GM21619 (cell line): ENCODE measurements around the gene B3GALT4.

Experiments used
- ATAC-seq: cut with Tn5 transposase; IDR thresholded peaks from one replicate; pipeline ENCODE4 v1.9.1; 2021; ENCODE audit not compliant: unreplicated experiment

B3GALT4 gene

GRCh38 chr6:33313709-33314514 lies 37.0 kb downstream of the B3GALT4 start, which contains the start of gene TAPBP:
Gene TAPBP (minus strand): TSS chr6:33314078. CDS start chr6:33314041, 37 bp downstream.
- peak; percentile 32 for ATAC-seq

DNA sequence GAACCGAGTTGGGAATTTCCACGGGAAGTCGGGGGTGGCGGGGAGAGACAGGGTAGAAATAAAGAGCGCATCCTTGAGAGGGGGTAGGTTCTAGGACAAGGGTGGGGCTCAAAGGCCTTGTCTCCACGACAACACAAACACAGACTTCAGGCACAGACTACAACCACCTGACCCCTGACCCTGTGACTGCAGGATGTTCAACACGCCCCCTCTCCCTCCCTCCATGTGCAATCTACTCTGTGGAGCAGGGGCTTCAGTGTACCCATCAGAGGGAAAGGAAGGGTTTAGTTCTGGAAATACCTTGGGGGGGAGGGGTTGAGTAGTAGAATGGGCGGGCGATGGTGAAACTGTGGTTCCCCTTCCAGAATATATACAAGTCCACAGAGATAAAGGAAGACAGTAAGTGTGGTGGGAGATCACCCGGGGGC lies 37.6 kb downstream of the B3GALT4 start:
- ATAC-seq: no peak

- no peak for ATAC-seq
Measured at GRCh38 chr6:33314943-33315792, 38.2 kb downstream of the B3GALT4 start.

DNA sequence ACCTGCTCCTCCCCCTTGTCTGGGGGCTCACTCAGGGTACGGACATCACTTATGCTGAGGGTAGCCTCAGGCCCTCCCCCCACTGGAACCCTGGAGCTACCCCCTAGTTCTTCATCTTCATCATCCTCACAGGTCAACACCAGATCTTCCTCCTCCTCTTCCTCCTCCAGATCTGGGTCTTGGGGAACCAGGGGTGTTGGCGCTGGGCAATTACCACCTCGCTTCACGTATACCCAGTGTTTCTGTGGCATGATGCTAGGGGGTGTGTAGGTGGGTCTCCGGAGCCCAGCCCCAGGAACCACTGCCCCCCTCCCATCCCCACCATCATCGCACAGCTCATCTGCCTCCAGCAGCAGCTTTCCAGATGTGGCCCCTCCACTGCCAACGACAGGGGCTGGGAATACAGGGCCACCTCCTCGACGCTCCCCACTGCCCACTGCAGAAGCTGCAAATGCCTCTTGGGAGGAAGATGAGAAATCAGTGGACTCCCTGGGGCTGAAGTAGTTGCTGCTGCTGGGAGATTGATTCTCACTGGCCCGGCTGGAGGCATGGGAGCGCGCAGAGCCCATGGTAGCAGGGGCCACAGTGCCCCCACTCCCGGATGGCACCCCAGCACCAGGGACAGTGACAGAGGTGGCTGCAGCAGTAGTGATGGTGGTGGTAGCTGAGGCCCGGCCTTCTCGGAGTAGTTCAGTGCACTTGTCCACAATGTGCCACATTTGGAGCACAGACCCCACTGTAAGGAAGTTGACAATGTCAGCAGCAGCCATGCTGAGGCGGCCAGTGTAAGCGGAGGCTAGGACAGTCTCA lies 39.1 kb downstream of the B3GALT4 start:
- no peak for ATAC-seq

- no peak for ATAC-seq
Measured at GRCh38 chr6:33316603-33317418, 39.9 kb downstream of the B3GALT4 start.

DNA sequence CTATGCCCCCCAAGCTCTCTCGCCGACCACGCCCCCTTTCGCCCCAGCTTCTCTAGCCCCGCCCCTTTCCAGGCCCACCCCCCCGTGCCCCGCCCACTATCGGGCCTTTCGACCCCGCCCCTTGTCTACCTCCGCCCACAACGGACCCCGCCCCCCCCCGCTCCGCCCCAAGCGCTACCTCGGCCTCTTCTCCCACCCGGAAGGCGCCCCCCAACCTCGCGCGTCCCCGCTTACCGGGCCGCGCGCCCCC lies 40.4 kb downstream of the B3GALT4 start:
- ATAC-seq: no peak

- ATAC-seq: peak; percentile 43
Measured at GRCh38 chr6:33317669-33318425, 40.9 kb downstream of the B3GALT4 start, which contains the start of gene ZBTB22. Gene ZBTB22 (minus strand): TSS chr6:33317744. CDS start chr6:33316916, 828 bp downstream.

- no peak for ATAC-seq
Measured at GRCh38 chr6:33318426-33319073, 41.6 kb downstream of the B3GALT4 start.

- ATAC-seq: no peak
Measured at GRCh38 chr6:33319939-33320314, 43.0 kb downstream of the B3GALT4 start.

GRCh38 chr6:33320315-33321181 lies 43.6 kb downstream of the B3GALT4 start:
- no peak for ATAC-seq

DNA sequence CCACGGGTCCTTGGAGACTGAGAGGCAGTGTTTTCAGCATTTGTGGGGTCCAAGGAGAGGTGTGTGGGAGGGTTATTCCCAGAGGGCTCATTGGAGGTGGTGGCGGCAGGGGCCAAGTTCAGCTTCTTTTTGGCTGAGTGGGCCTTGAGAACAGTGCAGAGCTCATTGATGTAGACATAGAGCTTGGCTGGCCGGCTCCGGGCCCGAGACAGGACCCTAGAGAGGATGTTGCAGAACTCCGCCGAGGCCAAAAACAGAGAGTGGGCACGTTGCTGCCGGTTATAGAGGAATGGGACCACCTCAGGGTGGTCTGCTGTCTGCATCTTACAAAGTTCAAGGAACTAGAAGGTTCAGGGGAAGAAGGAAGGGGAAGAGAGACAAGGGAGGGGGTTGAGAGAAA lies 44.3 kb downstream of the B3GALT4 start:
- ATAC-seq: no peak

- no peak for ATAC-seq
Measured at GRCh38 chr6:33323623-33323948, 46.7 kb downstream of the B3GALT4 start.

DNA sequence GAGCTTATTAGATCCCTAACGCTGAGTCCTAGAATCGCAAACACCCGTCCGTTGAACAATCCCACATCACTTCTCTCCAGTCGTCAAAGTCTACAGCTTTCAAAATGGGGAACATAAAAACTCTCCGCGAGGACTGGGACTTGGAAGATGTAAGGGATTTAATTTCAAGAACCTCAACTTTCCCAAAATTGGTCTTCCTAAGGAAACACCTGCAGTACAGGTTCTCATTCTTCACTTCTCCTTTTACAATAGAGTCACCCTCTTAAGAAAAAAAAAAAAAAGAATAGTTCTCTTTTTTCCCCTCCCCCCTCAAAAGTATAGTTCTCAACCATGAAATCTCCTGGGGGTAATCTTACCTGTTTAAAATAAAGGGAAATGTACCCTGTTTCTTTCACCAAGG lies 47.2 kb downstream of the B3GALT4 start:
- no peak for ATAC-seq
